GM21825 (cell line): ENCODE results near the gene P2RX6.
"Not testable (repeated sequence)": the region's sequence is repeated elsewhere in the genome, so short reads cannot be mapped to it uniquely, and the experiment has no call there.

ENCODE experiments used
- ATAC-seq: cut with Tn5 transposase; IDR thresholded peaks from one replicate; pipeline ENCODE4 v1.9.1; 2021; ENCODE audit warnings: mild to moderate bottlenecking, moderate library complexity; ENCODE audit not compliant: unreplicated experiment

The P2RX6 gene

GRCh38 chr22:21071796-21072195, 56.8 kb downstream of the P2RX6 start:
- ATAC-seq, result not testable (repeated sequence)

GRCh38 chr22:21073023-21073422, 58.1 kb downstream of the P2RX6 start:
- no peak for ATAC-seq

- ATAC-seq, result no peak
Observed at GRCh38 chr22:21073482-21073881, 58.5 kb downstream of the P2RX6 start.

GRCh38 chr22:21074102-21074715, 59.2 kb downstream of the P2RX6 start:
- ATAC-seq, result no peak

GRCh38 chr22:21075516-21076138, 60.7 kb downstream of the P2RX6 start:
- no peak for ATAC-seq

- ATAC-seq, result no peak
Observed at GRCh38 chr22:21076912-21077625, 62.1 kb downstream of the P2RX6 start.
